MCF 10A (cell line): Measurements from ENCODE around the gene SLC9C1. TPM values are rescaled to one million over a fixed set of nuclear protein-coding genes. Genes with fewer than 3 reads are reported as not detected.
"Not testable (repeated sequence)": the region's sequence is repeated elsewhere in the genome, so short reads cannot be mapped to it uniquely, and the experiment has no call there.

Experiments used
- BruUV-seq: library from RNA; stranded (reverse); fragments of 400-500 nt; replicated peaks from 2 replicates; lab custom pipeline; 2021; lab: Mats Ljungman, UMichigan
- CTCF ChIA-PET: fragments of 300-600 bp; sonication (Branson Sonifier 250); formaldehyde crosslinking; extraction: SDS; loops from one replicate; lab custom pipeline; 2021; ENCODE audit warnings: antibody characterized with exemption, inconsistent platforms; lab: Yijun Ruan, JAX
- POLR2A ChIA-PET: fragments of 300-600, 350-650 bp; sonication (Branson Sonifier 250); formaldehyde crosslinking; extraction: SDS; loops from one replicate; lab custom pipeline; 2020; ENCODE audit warnings: antibody characterized with exemption, inconsistent platforms; lab: Yijun Ruan, JAX
- DNase-seq: peaks from one replicate; pipeline ENCODE4 v3.0.0-alpha.2; 2018; ENCODE audit not compliant: unreplicated experiment
- H3K27ac Mint-ChIP-seq: one replicate; pipeline ENCODE4 v1.8.0; 2022; ENCODE audit warnings: mild to moderate bottlenecking, low read depth, mixed read lengths; ENCODE audit not compliant: unreplicated experiment
- H3K27me3 Mint-ChIP-seq: one replicate; pipeline ENCODE4 v1.8.0; 2022; ENCODE audit warnings: mixed read lengths; ENCODE audit not compliant: insufficient read depth, unreplicated experiment
- H3K36me3 Mint-ChIP-seq: one replicate; pipeline ENCODE4 v1.8.0; 2022; ENCODE audit warnings: mild to moderate bottlenecking, moderate library complexity, mixed read lengths; ENCODE audit not compliant: insufficient read depth, unreplicated experiment
- H3K4me1 Mint-ChIP-seq: one replicate; pipeline ENCODE4 v1.8.0; 2022; ENCODE audit warnings: mixed read lengths; ENCODE audit not compliant: insufficient read depth, unreplicated experiment
- H3K4me3 Mint-ChIP-seq: one replicate; pipeline ENCODE4 v1.8.0; 2022; ENCODE audit warnings: mild to moderate bottlenecking, moderate library complexity, mixed read lengths; ENCODE audit not compliant: unreplicated experiment
- H3K9me3 Mint-ChIP-seq: one replicate; pipeline ENCODE4 v1.8.0; 2022; ENCODE audit warnings: mixed read lengths; ENCODE audit not compliant: unreplicated experiment
- intact Hi-C: fragments of 100-400 bp; cut with micrococcal nuclease; formaldehyde crosslinking; loops from 2 replicates; pipeline ENCODE4 v1.14.1; 2022
- total RNA-seq: library from RNA; stranded (reverse); gene quantifications from 2 replicates; pipeline ENCODE4 v1.2.3, GENCODE V29; 2022
- TF ChIP-seq, protein P1 (sequence below): fragments of 200-600 bp; IDR thresholded peaks from one replicate; pipeline ENCODE4 v1.8.0; 2022; ENCODE audit warnings: antibody characterized with exemption, mild to moderate bottlenecking; ENCODE audit not compliant: unreplicated experiment

SLC9C1 gene
- total RNA-seq, 1 experiment from 2014 or later = not detected

DNA sequence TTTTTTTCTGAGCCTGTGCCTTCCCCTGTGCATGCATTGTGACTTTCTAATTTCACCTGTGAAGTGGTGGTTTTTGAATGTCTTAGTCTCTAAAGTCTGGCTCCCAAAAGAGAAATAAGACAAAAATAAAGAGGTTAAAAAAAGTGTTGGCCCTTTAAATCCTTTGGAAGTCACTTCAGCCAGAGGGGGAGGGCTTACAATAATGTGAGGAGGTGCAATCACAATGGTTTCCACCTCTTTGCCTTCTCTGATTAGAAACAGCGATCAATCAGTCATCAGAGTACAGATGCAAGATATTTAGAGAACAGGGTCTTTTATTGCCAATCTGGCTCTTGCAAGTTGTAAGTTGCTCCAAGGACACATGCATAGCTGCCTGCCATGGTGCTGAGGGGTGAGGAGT lies 96.9 kb downstream of the SLC9C1 start:
- TF ChIP-seq, protein P1, sequence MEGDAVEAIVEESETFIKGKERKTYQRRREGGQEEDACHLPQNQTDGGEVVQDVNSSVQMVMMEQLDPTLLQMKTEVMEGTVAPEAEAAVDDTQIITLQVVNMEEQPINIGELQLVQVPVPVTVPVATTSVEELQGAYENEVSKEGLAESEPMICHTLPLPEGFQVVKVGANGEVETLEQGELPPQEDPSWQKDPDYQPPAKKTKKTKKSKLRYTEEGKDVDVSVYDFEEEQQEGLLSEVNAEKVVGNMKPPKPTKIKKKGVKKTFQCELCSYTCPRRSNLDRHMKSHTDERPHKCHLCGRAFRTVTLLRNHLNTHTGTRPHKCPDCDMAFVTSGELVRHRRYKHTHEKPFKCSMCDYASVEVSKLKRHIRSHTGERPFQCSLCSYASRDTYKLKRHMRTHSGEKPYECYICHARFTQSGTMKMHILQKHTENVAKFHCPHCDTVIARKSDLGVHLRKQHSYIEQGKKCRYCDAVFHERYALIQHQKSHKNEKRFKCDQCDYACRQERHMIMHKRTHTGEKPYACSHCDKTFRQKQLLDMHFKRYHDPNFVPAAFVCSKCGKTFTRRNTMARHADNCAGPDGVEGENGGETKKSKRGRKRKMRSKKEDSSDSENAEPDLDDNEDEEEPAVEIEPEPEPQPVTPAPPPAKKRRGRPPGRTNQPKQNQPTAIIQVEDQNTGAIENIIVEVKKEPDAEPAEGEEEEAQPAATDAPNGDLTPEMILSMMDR = no peak
- POLR2A ChIA-PET = interaction anchor here (0.6 kb wide), 1 partner anchor 262 kb away, joined by 4 read pairs; no protein-coding TSS in a partner anchor
- H3K4me1 Mint-ChIP-seq = peaks cover 7% of the 10 kb centered on the region
- H3K27me3 Mint-ChIP-seq = no peaks in the 10 kb centered on the region
- H3K4me3 Mint-ChIP-seq = no peak overlapping the region
- intact Hi-C loops = no loop called here
- no peak overlapping the region for H3K27ac Mint-ChIP-seq
- no peaks in the 10 kb centered on the region for H3K36me3 Mint-ChIP-seq
- no TSS peak for BruUV-seq
- peaks cover 7% of the 10 kb centered on the region for H3K9me3 Mint-ChIP-seq
- no peak for DNase-seq
- CTCF ChIA-PET = no interaction called here

DNA sequence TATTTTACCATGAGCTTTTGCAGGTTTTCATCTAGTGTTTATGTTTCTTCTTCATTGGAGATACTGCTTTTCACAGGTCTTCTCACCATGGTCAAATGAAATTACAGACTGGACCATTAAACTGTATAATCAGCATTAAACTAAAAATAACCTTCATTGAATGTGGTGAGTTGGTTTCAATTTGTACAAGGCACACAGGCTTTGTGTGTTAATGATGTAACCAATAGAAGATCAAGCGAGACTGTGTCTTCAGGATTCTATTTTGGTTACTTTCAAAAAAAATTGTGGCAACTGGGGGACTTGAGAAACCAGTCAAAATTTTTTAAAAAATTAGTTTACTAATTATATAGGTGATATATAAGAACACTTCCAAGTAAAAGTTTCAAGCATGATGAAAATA lies 106.7 kb downstream of the SLC9C1 start:
- Mint-ChIP-seq H3K36me3 (no peaks in the 10 kb centered on the region), H3K9me3 (peaks cover 7% of the 10 kb centered on the region), H3K4me1 (no peaks in the 10 kb centered on the region), H3K27me3 (no peaks in the 10 kb centered on the region), H3K27ac (no peak overlapping the region), H3K4me3 (no peak overlapping the region)
- TF ChIP-seq, protein P1 = no peak
- no TSS peak for BruUV-seq
- intact Hi-C loops = no loop called here
- ChIA-PET POLR2A (interaction anchor here (0.9 kb wide), 1 partner anchor 57 kb away, joined by 3 read pairs; no protein-coding TSS in a partner anchor), CTCF (no interaction called here)
- DNase-seq = no peak

DNA sequence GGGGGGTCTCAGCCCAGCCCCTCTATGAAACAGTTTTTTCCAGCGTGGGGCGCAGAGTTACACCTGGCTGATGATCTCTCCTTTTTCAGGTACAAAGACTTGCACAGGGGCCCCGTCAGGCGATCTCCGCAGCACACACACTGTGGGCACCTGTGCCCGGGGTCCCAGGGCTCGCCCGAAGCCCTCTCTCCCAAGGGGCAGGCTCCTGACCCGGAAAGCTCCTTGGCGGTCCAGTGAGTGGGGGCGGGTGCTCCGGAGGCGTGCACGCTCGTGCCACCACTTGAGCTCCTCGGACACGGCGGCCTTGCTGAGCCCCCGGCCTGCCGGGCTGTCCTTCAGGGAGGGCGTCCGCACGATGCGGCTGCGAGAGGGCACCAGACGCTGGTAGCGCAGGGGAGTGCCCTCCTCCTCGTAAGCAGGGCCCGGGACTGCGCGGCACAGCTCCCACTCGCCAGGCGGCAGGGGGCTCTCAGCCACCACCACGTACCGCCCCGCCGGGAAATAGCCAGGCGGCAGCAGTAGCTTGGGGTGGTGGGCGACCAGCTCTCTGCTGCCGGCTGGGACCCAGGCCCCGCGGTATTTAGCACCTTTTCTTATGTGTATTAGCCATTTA lies 108.5 kb downstream of the SLC9C1 start:
- BruUV-seq, H3K27ac Mint-ChIP-seq: not testable (repeated sequence)

DNA sequence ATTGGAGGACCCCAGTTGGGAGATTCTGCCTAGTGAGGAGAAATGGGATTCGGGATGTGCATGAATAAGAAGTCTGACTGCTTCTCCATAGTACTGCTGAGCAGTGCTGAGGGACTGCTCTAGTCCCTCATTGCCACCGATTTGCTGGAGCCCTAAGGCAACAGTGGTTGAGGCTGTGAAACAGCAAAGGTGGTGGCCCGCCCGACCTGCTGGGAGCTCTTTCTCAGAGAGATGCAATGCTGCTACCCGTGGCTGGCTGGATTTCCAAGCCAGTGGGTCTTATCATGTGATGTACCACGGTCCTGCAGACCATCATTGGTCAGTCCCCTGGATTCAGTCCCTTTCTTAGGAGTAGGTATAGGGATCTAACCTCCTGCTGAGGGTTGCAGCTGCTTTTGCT lies 118.4 kb downstream of the SLC9C1 start:
- no peaks in the 10 kb centered on the region for H3K4me1 Mint-ChIP-seq
- H3K36me3 Mint-ChIP-seq = no peaks in the 10 kb centered on the region
- ChIA-PET POLR2A (no interaction called here), CTCF (interaction anchor here (0.6 to 0.8 kb wide), 3 partner anchors 24 to 273 kb away, joined by 3 to 4 read pairs (median 3); no protein-coding TSS in a partner anchor)
- TF ChIP-seq, protein P1 = no peak
- peaks cover 7% of the 10 kb centered on the region for H3K9me3 Mint-ChIP-seq
- no peak for DNase-seq
- H3K27ac Mint-ChIP-seq = no peak overlapping the region
- intact Hi-C loops = no loop called here
- BruUV-seq = no TSS peak
- H3K27me3 Mint-ChIP-seq = no peaks in the 10 kb centered on the region
- no peak overlapping the region for H3K4me3 Mint-ChIP-seq

More for the DNA sequence above, 108.5 kb downstream of the SLC9C1 start:
- DNase-seq, intact Hi-C loops, CTCF ChIA-PET, POLR2A ChIA-PET, H3K4me1 Mint-ChIP-seq, H3K36me3 Mint-ChIP-seq, H3K27me3 Mint-ChIP-seq, H3K9me3 Mint-ChIP-seq, H3K4me3 Mint-ChIP-seq: not testable (repeated sequence)
